Measurements from ENCODE around the gene HEYL. TPM values are rescaled to one million over a fixed set of nuclear protein-coding genes. Genes with fewer than 3 reads are reported as not detected.

The HEYL gene
- total RNA-seq, 1 donor from 2014 or later: 4.3 TPM

GRCh38 chr1:39632323-39632681 is 7.1 kb downstream of the HEYL start:
- Mint-ChIP-seq H3K4me3 (ENCODE audit: low read depth) (no peak overlapping the region), H3K9me3 (ENCODE audit: low read depth) (no peaks in the 10 kb centered on the region), H3K27ac (no peak overlapping the region), H3K4me1 (ENCODE audit: low read depth) (peaks cover 8% of the 10 kb centered on the region), H3K27me3 (peaks cover 73% of the 10 kb centered on the region), H3K36me3 (ENCODE audit: insufficient read depth) (no peaks in the 10 kb centered on the region)
- TF ChIP-seq, protein P1, sequence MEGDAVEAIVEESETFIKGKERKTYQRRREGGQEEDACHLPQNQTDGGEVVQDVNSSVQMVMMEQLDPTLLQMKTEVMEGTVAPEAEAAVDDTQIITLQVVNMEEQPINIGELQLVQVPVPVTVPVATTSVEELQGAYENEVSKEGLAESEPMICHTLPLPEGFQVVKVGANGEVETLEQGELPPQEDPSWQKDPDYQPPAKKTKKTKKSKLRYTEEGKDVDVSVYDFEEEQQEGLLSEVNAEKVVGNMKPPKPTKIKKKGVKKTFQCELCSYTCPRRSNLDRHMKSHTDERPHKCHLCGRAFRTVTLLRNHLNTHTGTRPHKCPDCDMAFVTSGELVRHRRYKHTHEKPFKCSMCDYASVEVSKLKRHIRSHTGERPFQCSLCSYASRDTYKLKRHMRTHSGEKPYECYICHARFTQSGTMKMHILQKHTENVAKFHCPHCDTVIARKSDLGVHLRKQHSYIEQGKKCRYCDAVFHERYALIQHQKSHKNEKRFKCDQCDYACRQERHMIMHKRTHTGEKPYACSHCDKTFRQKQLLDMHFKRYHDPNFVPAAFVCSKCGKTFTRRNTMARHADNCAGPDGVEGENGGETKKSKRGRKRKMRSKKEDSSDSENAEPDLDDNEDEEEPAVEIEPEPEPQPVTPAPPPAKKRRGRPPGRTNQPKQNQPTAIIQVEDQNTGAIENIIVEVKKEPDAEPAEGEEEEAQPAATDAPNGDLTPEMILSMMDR (IDR thresholded peaks at IDR 0.05; ENCODE audit: unreplicated experiment): no peak
- no peak for DNase-seq (ENCODE audit: low spot score, unreplicated experiment)

GRCh38 chr1:39631361-39632322 is 7.8 kb downstream of the HEYL start:
- Mint-ChIP-seq H3K9me3 (ENCODE audit: low read depth) (no peaks in the 10 kb centered on the region), H3K36me3 (ENCODE audit: insufficient read depth) (no peaks in the 10 kb centered on the region), H3K27ac (no peak overlapping the region), H3K27me3 (peaks cover 69% of the 10 kb centered on the region), H3K4me1 (ENCODE audit: low read depth) (peaks cover 8% of the 10 kb centered on the region), H3K4me3 (ENCODE audit: low read depth) (no peak overlapping the region)
- DNase-seq (ENCODE audit: low spot score, unreplicated experiment): no peak
- TF ChIP-seq, protein P1 (IDR thresholded peaks at IDR 0.05; ENCODE audit: unreplicated experiment): no peak

GRCh38 chr1:39628807-39629350 is 10.6 kb downstream of the HEYL start:
- no peaks in the 10 kb centered on the region for H3K9me3 Mint-ChIP-seq (ENCODE audit: low read depth)
- peaks cover 58% of the 10 kb centered on the region for H3K27me3 Mint-ChIP-seq
- TF ChIP-seq, protein P1 (IDR thresholded peaks at IDR 0.05; ENCODE audit: unreplicated experiment): no peak
- peaks cover 9% of the 10 kb centered on the region for H3K4me1 Mint-ChIP-seq (ENCODE audit: low read depth)
- no peak overlapping the region for H3K27ac Mint-ChIP-seq
- no peak for DNase-seq (ENCODE audit: low spot score, unreplicated experiment)
- H3K36me3 Mint-ChIP-seq (ENCODE audit: insufficient read depth): no peaks in the 10 kb centered on the region
- no peak overlapping the region for H3K4me3 Mint-ChIP-seq (ENCODE audit: low read depth)

GRCh38 chr1:39626646-39627045 is 12.8 kb downstream of the HEYL start:
- Mint-ChIP-seq H3K9me3 (ENCODE audit: low read depth) (no peaks in the 10 kb centered on the region), H3K4me3 (ENCODE audit: low read depth) (no peak overlapping the region), H3K27me3 (peaks cover 56% of the 10 kb centered on the region), H3K4me1 (ENCODE audit: low read depth) (peaks cover 1% of the 10 kb centered on the region), H3K27ac (no peak overlapping the region), H3K36me3 (ENCODE audit: insufficient read depth) (no peaks in the 10 kb centered on the region)
- TF ChIP-seq, protein P1 (IDR thresholded peaks at IDR 0.05; ENCODE audit: unreplicated experiment): no peak
- DNase-seq (ENCODE audit: low spot score, unreplicated experiment): no peak

DNA sequence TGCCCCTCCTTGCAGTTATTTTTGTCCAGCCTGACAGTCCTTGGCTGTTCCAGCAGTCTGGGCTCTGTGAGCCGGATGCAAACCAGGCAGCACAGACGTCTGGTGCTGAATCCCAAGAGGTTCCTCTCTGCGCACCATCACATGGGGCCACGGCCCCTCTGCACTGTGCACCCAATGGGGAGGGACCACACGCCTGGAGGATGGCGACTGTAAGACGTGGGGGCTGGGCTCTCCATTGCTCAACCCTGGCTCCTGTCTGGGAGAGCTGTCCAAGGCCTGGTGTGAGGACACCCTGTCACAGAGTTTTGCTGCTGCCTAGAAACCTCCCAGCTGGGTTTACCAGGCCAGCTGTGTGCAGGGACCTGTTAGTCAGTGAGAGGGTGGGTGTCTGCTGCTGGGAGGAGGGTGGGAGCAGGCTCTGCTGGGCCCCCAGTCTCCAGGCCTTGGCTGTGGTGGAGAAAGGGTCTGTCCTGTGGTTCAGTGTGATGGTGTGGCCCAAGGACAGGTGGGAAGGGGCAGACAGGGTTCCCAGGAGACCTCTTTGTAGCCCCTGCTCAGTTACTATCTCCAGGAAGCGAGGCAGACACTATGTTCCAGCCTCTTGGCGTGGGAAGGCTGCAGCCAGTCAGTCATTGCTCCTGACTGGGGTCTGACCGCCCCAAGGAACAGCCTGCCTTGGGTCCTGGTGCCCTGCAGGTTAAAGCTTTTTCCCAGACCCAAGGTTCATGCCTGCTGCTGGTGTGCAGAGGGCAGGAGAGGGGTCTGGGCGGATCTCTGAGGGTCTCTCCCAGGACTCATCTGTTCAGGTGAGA is 13.8 kb downstream of the HEYL start:
- no peaks in the 10 kb centered on the region for H3K36me3 Mint-ChIP-seq (ENCODE audit: insufficient read depth)
- DNase-seq (ENCODE audit: low spot score, unreplicated experiment): no peak
- TF ChIP-seq, protein P1 (IDR thresholded peaks at IDR 0.05; ENCODE audit: unreplicated experiment): no peak

More for the DNA sequence above, 13.8 kb downstream of the HEYL start:
- Mint-ChIP-seq H3K4me1 (ENCODE audit: low read depth) (peaks cover 1% of the 10 kb centered on the region), H3K27ac (no peak overlapping the region), H3K27me3 (peaks cover 46% of the 10 kb centered on the region), H3K4me3 (ENCODE audit: low read depth) (no peak overlapping the region), H3K9me3 (ENCODE audit: low read depth) (no peaks in the 10 kb centered on the region)

All from progenitor cell of endocrine pancreas (in vitro differentiated cells).